ENCODE results near the gene NKAIN4.

- TF ChIP-seq EZH2 (optimal IDR thresholded peaks at IDR 0.05; ENCODE audit: low read depth, low read length) (no peak), CTCF (IDR thresholded peaks at IDR 0.05; ENCODE audit: low read length) (no peak)
These were observed 21.8 kb downstream of the NKAIN4 start for GRCh38 chr20:63232235-63233060.
